Hippocampal formation (tissue), 2 donors: ENCODE data around the gene C1QB.

Experiments used
- DNase-seq, 2 donors: peaks; one replicate each; lab custom pipeline; 2025; lab: John Stamatoyannopoulos, UW

The C1QB gene

GRCh38 chr1:22652881-22653316, at the start of gene C1QB:
C1QB (plus strand) TSS chr1:22653236; CDS start chr1:22659463, 6,227 bp downstream.
- peak in 1 of 2 donors; percentile 70 for DNase-seq

- DNase-seq, result no peak
Measured at GRCh38 chr1:22606161-22606560, 46.9 kb upstream of the C1QB start.

- DNase-seq, result no peak
Measured at GRCh38 chr1:22607154-22607553, 45.9 kb upstream of the C1QB start.

GRCh38 chr1:22608361-22608760, 44.7 kb upstream of the C1QB start:
- DNase-seq, result no peak

- no peak for DNase-seq
Measured at GRCh38 chr1:22609291-22609690, 43.7 kb upstream of the C1QB start.

GRCh38 chr1:22611530-22611947, 41.5 kb upstream of the C1QB start:
- DNase-seq, result no peak

GRCh38 chr1:22612671-22613571, 40.1 kb upstream of the C1QB start:
- no peak for DNase-seq

- DNase-seq, result no peak
Measured at GRCh38 chr1:22613572-22613918, 39.5 kb upstream of the C1QB start.

GRCh38 chr1:22613951-22614350, 39.1 kb upstream of the C1QB start:
- no peak for DNase-seq

- no peak for DNase-seq
Measured at GRCh38 chr1:22615886-22616285, 37.1 kb upstream of the C1QB start.

- DNase-seq, result no peak
Measured at GRCh38 chr1:22616571-22616970, 36.5 kb upstream of the C1QB start.

- no peak for DNase-seq
Measured at GRCh38 chr1:22618056-22618455, 35.0 kb upstream of the C1QB start.

- DNase-seq, result no peak
Measured at GRCh38 chr1:22619252-22619651, 33.8 kb upstream of the C1QB start.

GRCh38 chr1:22619798-22620197, 33.2 kb upstream of the C1QB start:
- DNase-seq, result no peak

- DNase-seq, result no peak
Measured at GRCh38 chr1:22621761-22622160, 31.3 kb upstream of the C1QB start.

GRCh38 chr1:22625262-22625925, 27.6 kb upstream of the C1QB start:
- DNase-seq, result no peak

- DNase-seq, result no peak
Measured at GRCh38 chr1:22626237-22627157, 26.5 kb upstream of the C1QB start.

GRCh38 chr1:22627331-22627730, 25.7 kb upstream of the C1QB start:
- DNase-seq, result no peak

GRCh38 chr1:22628698-22629444, 24.2 kb upstream of the C1QB start:
- DNase-seq, result no peak

GRCh38 chr1:22629886-22630285, 23.1 kb upstream of the C1QB start:
- no peak for DNase-seq

- no peak for DNase-seq
Measured at GRCh38 chr1:22633697-22634463, 19.2 kb upstream of the C1QB start.
